ENCODE results near the gene LRTM2.

- TF ChIP-seq CTCF (IDR thresholded peaks at IDR 0.05) (no peak), POLR2A (IDR thresholded peaks at IDR 0.05) (no peak), POLR2AphosphoS5 (IDR thresholded peaks at IDR 0.05; ENCODE audit: insufficient read depth in 1 of 2, low read depth in 1 of 2) (no peak)
These were observed 14.8 kb upstream of the LRTM2 start for GRCh38 chr12:1805441-1806081.

Measured in vagina (tissue), 2 donors.